H7 (cell line): ENCODE results near the gene AGPAT4. TPM values are rescaled to one million over a fixed set of nuclear protein-coding genes. Genes with fewer than 3 reads are reported as not detected.
"Not testable (repeated sequence)": the region's sequence is repeated elsewhere in the genome, so short reads cannot be mapped to it uniquely, and the experiment has no call there.

Experiments
- DNase-seq: peaks from one replicate; pipeline ENCODE4 v3.0.0; 2012
- H3K27me3 ChIP-seq: 2 replicates; pipeline ENCODE4 v1.6.0; 2011; ENCODE audit warnings: mild to moderate bottlenecking, low read length; ENCODE audit not compliant: control insufficient read depth, insufficient read depth
- H3K36me3 ChIP-seq: replicated peaks from 2 replicates; pipeline ENCODE4 v1.5.1; 2011; ENCODE audit warnings: low read length; ENCODE audit not compliant: control insufficient read depth, insufficient read depth
- H3K4me3 ChIP-seq: 2 replicates; pipeline ENCODE4 v1.5.1; 2011; ENCODE audit warnings: low read depth, mild to moderate bottlenecking, control low read depth, low read length, moderate library complexity; ENCODE audit not compliant: insufficient read depth
- total RNA-seq: library from RNA; depleted of rRNA; stranded (reverse); fragments of >200 nt; shearing (Covaris generic); gene quantifications from 2 replicates; pipeline ENCODE4 v1.2.3, GENCODE V29; 2014

The AGPAT4 gene
- total RNA-seq, 1 experiment from 2014 or later: 10.4 TPM

- DNase-seq: peak; percentile 41
- no peaks in the 10 kb centered on the region; the same call in none of the 2 replicates for H3K36me3 ChIP-seq
- no peak overlapping the region for H3K4me3 ChIP-seq
- H3K27me3 ChIP-seq: no peaks in the 10 kb centered on the region
These were observed 136.5 kb downstream of the AGPAT4 start for GRCh38 chr6:161137320-161137719.

DNA sequence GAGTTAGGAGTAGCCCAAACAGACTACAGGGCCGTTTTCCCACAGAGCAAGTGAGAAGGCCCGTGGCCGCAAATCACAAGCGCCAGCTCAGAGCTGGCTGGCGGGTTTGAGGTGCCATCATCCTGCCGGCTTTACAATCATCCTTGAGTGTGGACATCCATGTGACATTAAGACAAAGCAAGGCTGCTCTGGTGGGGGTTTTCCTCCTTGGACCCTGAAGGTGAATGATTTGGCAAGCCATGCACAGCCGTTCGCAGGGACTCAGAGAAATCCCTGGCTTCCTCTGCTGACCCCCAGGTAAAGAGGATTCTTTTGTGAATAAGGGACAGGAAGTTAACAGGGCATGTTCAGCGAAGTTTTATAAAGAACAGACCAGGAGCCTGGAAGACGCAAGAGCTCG lies 137.2 kb downstream of the AGPAT4 start:
- H3K27me3 ChIP-seq: no peaks in the 10 kb centered on the region
- H3K36me3 ChIP-seq: no peaks in the 10 kb centered on the region; the same call in none of the 2 replicates
- DNase-seq: peak; percentile 19
- H3K4me3 ChIP-seq: no peak overlapping the region

- Histone ChIP-seq H3K4me3 (no peak overlapping the region), H3K27me3 (no peaks in the 10 kb centered on the region), H3K36me3 (no peaks in the 10 kb centered on the region; the same call in none of the 2 replicates)
- peak; percentile 41 for DNase-seq
These were observed 137.9 kb downstream of the AGPAT4 start for GRCh38 chr6:161135695-161136591.

DNA sequence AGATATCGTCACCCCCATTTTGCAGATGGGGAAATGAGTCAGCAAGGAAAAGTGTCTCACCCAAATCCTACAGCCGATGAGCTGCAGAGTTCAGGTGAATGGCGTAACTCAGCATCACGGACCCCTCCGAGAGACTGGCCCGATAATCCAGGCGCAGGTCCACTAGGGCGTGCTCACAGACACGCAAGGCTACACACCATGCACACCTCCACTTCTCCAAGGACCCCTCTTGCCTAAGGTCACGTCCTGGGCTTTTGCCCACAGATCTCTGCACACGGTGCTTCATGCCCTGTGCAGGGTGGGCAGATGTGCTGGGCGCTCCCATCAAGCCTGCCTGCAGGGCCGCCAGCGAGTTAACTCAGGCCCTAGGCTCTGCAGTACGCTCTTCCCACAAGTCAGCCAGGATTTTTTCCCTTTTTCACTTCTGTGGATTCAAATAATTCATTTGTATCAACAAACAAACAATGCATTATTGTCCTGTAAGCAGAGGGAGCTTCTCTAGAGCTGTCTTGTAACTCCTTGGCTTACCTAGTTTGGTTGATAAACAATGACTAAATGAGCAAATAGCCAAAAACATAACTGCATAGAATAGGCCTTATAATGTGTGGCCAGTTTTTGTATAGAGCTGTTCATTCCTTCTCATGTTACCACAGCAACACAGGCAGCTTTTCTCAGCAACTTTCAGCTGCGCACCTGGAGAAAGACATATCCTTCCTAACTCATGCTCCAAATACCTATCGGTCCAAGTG lies 139.1 kb downstream of the AGPAT4 start:
- peak; percentile 16 for DNase-seq
- H3K36me3 ChIP-seq: no peaks in the 10 kb centered on the region; the same call in none of the 2 replicates
- no peak overlapping the region for H3K4me3 ChIP-seq
- H3K27me3 ChIP-seq: no peaks in the 10 kb centered on the region

GRCh38 chr6:161133963-161134362 lies 139.9 kb downstream of the AGPAT4 start:
- Histone ChIP-seq H3K27me3 (no peaks in the 10 kb centered on the region), H3K4me3 (no peak overlapping the region), H3K36me3 (no peaks in the 10 kb centered on the region; the same call in none of the 2 replicates)
- peak; percentile 5 for DNase-seq

DNA sequence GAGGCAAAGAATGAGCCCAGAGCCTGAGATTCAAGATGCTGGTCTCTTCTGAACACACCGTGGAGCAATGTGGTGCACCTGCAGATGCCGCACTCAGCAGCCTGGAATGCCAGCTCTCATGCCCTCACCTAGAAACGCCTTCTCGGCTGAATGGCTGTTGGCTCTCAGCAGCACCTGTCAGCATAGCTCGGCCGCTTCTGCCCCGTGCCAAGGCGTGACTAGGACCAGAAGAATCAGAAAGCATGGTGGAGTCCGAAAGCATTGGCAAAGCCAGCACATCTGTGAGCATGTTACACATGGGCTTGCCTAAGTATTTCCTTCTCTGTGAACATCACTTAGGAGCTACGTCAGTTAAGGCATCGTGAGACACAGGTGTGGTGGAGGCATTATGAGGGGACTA lies 141.5 kb downstream of the AGPAT4 start:
- no peak overlapping the region for H3K4me3 ChIP-seq
- H3K27me3 ChIP-seq: no peaks in the 10 kb centered on the region
- H3K36me3 ChIP-seq: no peaks in the 10 kb centered on the region; the same call in 1 of the 2 replicates
- DNase-seq: no peak

- Histone ChIP-seq H3K36me3 (no peaks in the 10 kb centered on the region; the same call in 1 of the 2 replicates), H3K27me3 (no peaks in the 10 kb centered on the region), H3K4me3 (no peak overlapping the region)
- DNase-seq: no peak
These were observed 142.7 kb downstream of the AGPAT4 start for GRCh38 chr6:161130967-161131766.

- DNase-seq: no peak
- H3K27me3 ChIP-seq: no peaks in the 10 kb centered on the region
- no peaks in the 10 kb centered on the region for H3K36me3 ChIP-seq
- no peak overlapping the region for H3K4me3 ChIP-seq
These were observed 143.3 kb downstream of the AGPAT4 start for GRCh38 chr6:161130541-161130940.

DNA sequence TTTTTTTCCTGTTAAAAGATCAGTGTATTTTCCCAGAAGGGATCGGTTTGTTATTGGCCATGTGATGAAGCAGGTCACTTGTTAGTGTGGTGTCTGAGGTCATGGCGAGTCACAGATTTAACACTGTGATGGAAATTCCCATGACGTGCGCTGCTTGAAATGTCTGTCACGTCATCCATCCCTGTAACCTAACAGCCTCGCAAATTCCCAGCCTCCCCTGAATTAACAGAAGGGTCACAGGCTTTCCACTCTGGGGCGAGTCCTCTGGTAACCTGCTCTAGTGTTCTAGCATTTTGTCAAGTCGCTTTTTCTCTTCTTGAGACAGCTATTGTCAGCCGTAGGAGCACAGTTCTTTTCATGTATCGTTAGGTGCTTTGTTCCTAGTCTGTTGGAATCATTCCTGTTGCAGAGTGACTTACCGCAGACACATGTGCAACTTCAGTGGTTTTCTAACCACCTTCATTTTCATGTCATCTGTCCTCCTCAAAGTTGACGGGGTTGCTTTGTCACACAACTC lies 145.1 kb downstream of the AGPAT4 start:
- H3K36me3 ChIP-seq: no peaks in the 10 kb centered on the region
- no peak for DNase-seq
- H3K27me3 ChIP-seq: no peaks in the 10 kb centered on the region
- no peak overlapping the region for H3K4me3 ChIP-seq

DNA sequence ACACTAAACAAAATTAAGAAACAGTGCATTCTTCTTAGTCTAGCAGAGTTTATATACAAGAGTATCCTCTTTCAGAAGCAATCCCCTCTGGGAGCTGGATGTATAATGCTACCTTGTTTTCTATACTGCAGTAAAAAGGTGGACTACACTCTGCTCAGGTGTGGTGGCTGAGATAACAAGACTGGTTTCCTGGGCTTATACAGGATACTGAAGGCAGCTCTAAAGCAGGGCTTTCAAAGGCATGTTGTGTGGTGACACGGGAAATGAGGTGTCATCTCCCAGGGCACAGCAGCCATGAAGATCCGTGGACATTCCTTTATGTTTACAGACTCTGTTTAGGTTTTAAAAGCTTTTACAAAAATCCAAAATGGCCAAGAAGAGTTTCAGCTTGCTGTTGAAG lies 145.6 kb downstream of the AGPAT4 start:
- no peak for DNase-seq
- Histone ChIP-seq H3K36me3 (no peaks in the 10 kb centered on the region), H3K27me3 (no peaks in the 10 kb centered on the region), H3K4me3 (no peak overlapping the region)

GRCh38 chr6:161127071-161127740 lies 146.7 kb downstream of the AGPAT4 start:
- DNase-seq: no peak
- Histone ChIP-seq H3K4me3 (no peak overlapping the region), H3K27me3 (no peaks in the 10 kb centered on the region), H3K36me3 (no peaks in the 10 kb centered on the region)

DNA sequence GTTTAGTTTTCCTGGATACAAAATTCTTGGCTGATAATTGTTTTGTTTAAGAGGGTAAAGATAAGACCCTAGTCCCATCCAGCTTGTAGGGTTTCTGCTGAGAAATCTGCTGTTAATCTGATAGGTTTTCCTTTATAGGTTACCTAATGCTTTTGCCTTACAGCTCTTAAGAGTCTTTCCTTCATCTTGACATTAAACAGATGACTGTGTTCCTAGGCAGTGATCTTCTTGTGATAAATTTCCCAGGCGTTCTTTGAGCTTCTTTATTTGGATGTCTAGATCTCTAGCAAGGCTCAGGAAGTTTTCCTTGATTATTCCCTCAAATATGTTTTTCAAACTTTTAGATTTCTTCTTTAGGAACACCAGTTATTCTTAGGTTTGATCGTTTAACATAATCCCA lies 148.3 kb downstream of the AGPAT4 start:
- Histone ChIP-seq H3K27me3 (no peaks in the 10 kb centered on the region), H3K4me3 (no peak overlapping the region), H3K36me3 (no peaks in the 10 kb centered on the region)
- no peak for DNase-seq

GRCh38 chr6:161123319-161123718 lies 150.5 kb downstream of the AGPAT4 start:
- not testable (repeated sequence) for H3K36me3 ChIP-seq, H3K4me3 ChIP-seq, H3K27me3 ChIP-seq, DNase-seq

- DNase-seq: no peak
- Histone ChIP-seq H3K36me3 (peaks cover 10% of the 10 kb centered on the region), H3K4me3 (no peak overlapping the region), H3K27me3 (no peaks in the 10 kb centered on the region)
These were observed 155.9 kb downstream of the AGPAT4 start for GRCh38 chr6:161117942-161118341.
